Measurements from ENCODE around the gene FRYL.

- TF ChIP-seq CTCF (IDR thresholded peaks at IDR 0.05) (no peak), EP300 (IDR thresholded peaks at IDR 0.05) (no peak)
Measured at GRCh38 chr4:48565362-48566033, 214.6 kb downstream of the FRYL start.
